ENCODE measurements around the gene TAS1R3. TPM values are rescaled to one million over a fixed set of nuclear protein-coding genes. Genes with fewer than 3 reads are reported as not detected.

TAS1R3 gene
- total RNA-seq, 1 donor from 2014 or later = 0.50 TPM

DNA sequence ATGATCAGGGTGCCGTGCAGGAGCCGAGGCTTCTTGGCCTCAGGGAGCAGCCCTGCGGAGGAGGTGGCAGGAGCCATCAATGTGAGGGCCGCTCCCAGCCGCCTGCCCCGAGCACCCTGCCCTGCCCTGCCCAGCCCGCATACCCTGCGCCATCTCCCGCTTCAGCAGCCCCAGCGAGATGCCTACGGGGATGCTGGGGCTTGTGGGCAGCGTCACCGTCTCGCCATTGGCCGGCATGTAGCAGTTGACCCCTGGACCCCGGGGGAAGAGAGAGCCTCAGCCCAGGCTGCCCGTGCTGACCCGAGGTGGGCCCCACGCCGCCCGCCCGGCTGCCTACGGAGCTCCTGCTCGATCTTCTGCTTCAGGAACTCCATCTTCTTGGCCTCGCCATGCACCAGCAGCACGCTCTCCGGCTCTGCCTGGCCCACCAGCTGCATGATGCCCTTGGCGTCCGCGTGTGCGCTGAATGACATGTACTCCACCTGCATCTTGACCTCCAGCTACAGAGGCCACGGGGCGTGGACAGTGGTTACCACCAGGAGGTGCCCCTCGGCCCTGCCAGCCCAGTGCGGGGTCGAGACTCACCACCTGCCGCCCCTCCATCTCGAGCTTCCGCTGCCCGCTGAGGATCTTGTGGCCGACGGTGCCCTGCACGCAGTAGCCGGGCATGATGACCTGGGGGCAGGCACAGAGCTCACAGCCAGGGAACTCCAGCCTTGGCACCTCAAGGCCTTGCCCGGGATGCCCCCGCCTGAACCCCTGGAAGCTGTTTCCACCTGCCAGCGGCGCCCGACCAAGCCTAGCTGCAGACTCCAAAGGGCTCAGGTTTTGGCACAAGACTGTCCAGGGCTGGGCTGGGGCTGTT, 18.4 kb upstream of the TAS1R3 start:
- no peak for DNase-seq (ENCODE audit: low read depth)
- Mint-ChIP-seq H3K4me1 (ENCODE audit: low read depth, unreplicated experiment) (peaks cover 6% of the 10 kb centered on the region), H3K9me3 (ENCODE audit: unreplicated experiment) (no peaks in the 10 kb centered on the region), H3K4me3 (ENCODE audit: unreplicated experiment) (no peak overlapping the region), H3K27me3 (ENCODE audit: low read depth, unreplicated experiment) (no peaks in the 10 kb centered on the region), H3K36me3 (ENCODE audit: low read depth, unreplicated experiment) (peaks cover 9% of the 10 kb centered on the region), H3K27ac (ENCODE audit: unreplicated experiment) (no peak overlapping the region)
- Histone ChIP-seq H3K36me3 (ENCODE audit: insufficient read depth, low read length) (peaks cover 14% of the 10 kb centered on the region), H3K27me3 (ENCODE audit: insufficient read depth, low read length) (no peaks in the 10 kb centered on the region), H3K9ac (ENCODE audit: low read length) (no peak overlapping the region), H3K27ac (ENCODE audit: low read depth, low read length) (no peak overlapping the region), H4K20me1 (ENCODE audit: insufficient read depth, low read length) (peaks cover 66% of the 10 kb centered on the region), H3K9me3 (ENCODE audit: insufficient read depth, low read depth, low read length) (no peaks in the 10 kb centered on the region), H3K4me3 (ENCODE audit: insufficient read depth, low read depth, low read length) (no peak overlapping the region), H3K4me1 (ENCODE audit: insufficient read depth, low read length) (peaks cover 11% of the 10 kb centered on the region), H3K79me2 (ENCODE audit: insufficient read depth, low read length) (peaks cover 57% of the 10 kb centered on the region), H3K4me2 (ENCODE audit: low read length) (no peak overlapping the region), H2AFZ (ENCODE audit: low read depth, low read length) (no peak overlapping the region)
- FAIRE-seq = no peak
- TF ChIP-seq EZH2 (IDR thresholded peaks at IDR 0.05; ENCODE audit: insufficient read depth, low read length) = no peak

DNA sequence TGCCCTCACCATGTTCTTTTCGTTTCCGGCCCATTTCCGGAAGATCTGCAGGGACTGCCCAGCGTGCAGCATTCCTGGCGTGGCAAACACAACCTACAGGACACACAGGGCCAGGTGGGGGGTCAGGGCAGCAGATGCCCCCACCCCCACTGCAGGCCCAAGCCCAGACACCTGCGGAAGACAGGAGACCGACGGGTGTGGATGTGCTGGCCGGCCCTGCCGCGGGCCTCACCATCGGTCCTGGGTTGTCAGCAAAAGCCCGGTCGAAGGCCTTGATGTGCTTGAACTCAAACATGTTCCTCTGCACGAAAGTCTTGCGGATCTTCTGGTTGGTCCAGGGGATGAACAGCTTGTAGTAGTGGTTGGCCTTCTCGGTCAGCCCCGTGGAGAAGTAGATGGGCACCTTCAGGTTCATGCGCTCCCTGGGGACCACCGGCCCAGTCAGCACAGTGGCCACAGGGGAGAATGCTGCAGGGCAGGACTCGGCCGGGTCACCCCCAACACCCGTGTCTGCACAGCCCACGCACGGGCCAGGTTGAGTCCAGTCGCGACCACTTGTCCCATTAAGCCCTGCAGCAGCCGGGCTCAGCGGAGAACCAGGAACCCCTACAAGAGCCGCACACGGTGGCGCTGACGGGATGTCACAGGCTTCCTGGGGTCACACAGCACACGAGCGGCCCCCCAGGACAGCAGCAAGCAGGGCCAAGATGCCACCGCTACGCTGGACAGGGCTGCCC, 17.4 kb upstream of the TAS1R3 start:
- Histone ChIP-seq H3K4me3 (ENCODE audit: insufficient read depth, low read depth, low read length) (no peak overlapping the region), H2AFZ (ENCODE audit: low read depth, low read length) (no peak overlapping the region), H4K20me1 (ENCODE audit: insufficient read depth, low read length) (peaks cover 71% of the 10 kb centered on the region), H3K4me2 (ENCODE audit: low read length) (no peak overlapping the region), H3K36me3 (ENCODE audit: insufficient read depth, low read length) (peaks cover 14% of the 10 kb centered on the region), H3K79me2 (ENCODE audit: insufficient read depth, low read length) (peaks cover 59% of the 10 kb centered on the region), H3K9ac (ENCODE audit: low read length) (no peak overlapping the region), H3K27ac (ENCODE audit: low read depth, low read length) (no peak overlapping the region), H3K27me3 (ENCODE audit: insufficient read depth, low read length) (no peaks in the 10 kb centered on the region), H3K9me3 (ENCODE audit: insufficient read depth, low read depth, low read length) (no peaks in the 10 kb centered on the region), H3K4me1 (ENCODE audit: insufficient read depth, low read length) (peaks cover 21% of the 10 kb centered on the region)
- Mint-ChIP-seq H3K9me3 (ENCODE audit: unreplicated experiment) (no peaks in the 10 kb centered on the region), H3K27me3 (ENCODE audit: low read depth, unreplicated experiment) (no peaks in the 10 kb centered on the region), H3K36me3 (ENCODE audit: low read depth, unreplicated experiment) (peaks cover 9% of the 10 kb centered on the region), H3K4me1 (ENCODE audit: low read depth, unreplicated experiment) (peaks cover 13% of the 10 kb centered on the region), H3K27ac (ENCODE audit: unreplicated experiment) (peak overlapping the region; percentile 18), H3K4me3 (ENCODE audit: unreplicated experiment) (peak overlapping the region; percentile 54)
- no peak for FAIRE-seq
- TF ChIP-seq, protein P1, sequence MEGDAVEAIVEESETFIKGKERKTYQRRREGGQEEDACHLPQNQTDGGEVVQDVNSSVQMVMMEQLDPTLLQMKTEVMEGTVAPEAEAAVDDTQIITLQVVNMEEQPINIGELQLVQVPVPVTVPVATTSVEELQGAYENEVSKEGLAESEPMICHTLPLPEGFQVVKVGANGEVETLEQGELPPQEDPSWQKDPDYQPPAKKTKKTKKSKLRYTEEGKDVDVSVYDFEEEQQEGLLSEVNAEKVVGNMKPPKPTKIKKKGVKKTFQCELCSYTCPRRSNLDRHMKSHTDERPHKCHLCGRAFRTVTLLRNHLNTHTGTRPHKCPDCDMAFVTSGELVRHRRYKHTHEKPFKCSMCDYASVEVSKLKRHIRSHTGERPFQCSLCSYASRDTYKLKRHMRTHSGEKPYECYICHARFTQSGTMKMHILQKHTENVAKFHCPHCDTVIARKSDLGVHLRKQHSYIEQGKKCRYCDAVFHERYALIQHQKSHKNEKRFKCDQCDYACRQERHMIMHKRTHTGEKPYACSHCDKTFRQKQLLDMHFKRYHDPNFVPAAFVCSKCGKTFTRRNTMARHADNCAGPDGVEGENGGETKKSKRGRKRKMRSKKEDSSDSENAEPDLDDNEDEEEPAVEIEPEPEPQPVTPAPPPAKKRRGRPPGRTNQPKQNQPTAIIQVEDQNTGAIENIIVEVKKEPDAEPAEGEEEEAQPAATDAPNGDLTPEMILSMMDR (IDR thresholded peaks at IDR 0.05; ENCODE audit: insufficient read depth, low read depth, low read length) = no peak
- no peak for TF ChIP-seq EZH2 (IDR thresholded peaks at IDR 0.05; ENCODE audit: insufficient read depth, low read length)
- DNase-seq (ENCODE audit: low read depth) = no peak

DNA sequence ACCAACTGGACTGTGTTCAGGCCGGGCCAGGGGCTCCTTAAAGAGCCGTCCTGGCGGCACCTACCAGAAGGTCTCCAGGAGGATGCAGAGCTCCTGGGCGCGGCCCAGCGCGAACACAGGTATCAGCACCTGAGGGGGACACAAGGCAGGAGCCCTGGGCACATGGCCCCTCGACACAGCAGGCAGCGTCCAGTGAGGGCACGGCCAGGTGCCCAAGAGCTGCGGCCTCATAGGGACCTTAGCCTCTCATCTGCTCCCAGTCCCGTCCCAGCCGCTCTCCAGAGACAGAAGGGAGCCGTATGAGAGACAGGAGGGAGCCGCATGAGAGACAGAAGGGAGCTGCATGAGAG, 16.9 kb upstream of the TAS1R3 start:
- peaks cover 14% of the 10 kb centered on the region for H3K4me1 Mint-ChIP-seq (ENCODE audit: low read depth, unreplicated experiment)
- Histone ChIP-seq H4K20me1 (ENCODE audit: insufficient read depth, low read length) (peaks cover 77% of the 10 kb centered on the region), H3K4me2 (ENCODE audit: low read length) (no peak overlapping the region), H2AFZ (ENCODE audit: low read depth, low read length) (no peak overlapping the region), H3K36me3 (ENCODE audit: insufficient read depth, low read length) (peaks cover 14% of the 10 kb centered on the region), H3K4me3 (ENCODE audit: insufficient read depth, low read depth, low read length) (no peak overlapping the region), H3K9me3 (ENCODE audit: insufficient read depth, low read depth, low read length) (no peaks in the 10 kb centered on the region), H3K79me2 (ENCODE audit: insufficient read depth, low read length) (peaks cover 59% of the 10 kb centered on the region), H3K9ac (ENCODE audit: low read length) (no peak overlapping the region), H3K4me1 (ENCODE audit: insufficient read depth, low read length) (peaks cover 18% of the 10 kb centered on the region), H3K27ac (ENCODE audit: low read depth, low read length) (no peak overlapping the region), H3K27me3 (ENCODE audit: insufficient read depth, low read length) (no peaks in the 10 kb centered on the region)
- TF ChIP-seq, protein P1 (IDR thresholded peaks at IDR 0.05; ENCODE audit: insufficient read depth, low read depth, low read length) = no peak
- H3K36me3 Mint-ChIP-seq (ENCODE audit: low read depth, unreplicated experiment) = peaks cover 11% of the 10 kb centered on the region
- no peak overlapping the region for H3K27ac Mint-ChIP-seq (ENCODE audit: unreplicated experiment)
- FAIRE-seq (no peak), DNase-seq (ENCODE audit: low read depth) (no peak)
- no peak overlapping the region for H3K4me3 Mint-ChIP-seq (ENCODE audit: unreplicated experiment)
- no peaks in the 10 kb centered on the region for H3K9me3 Mint-ChIP-seq (ENCODE audit: unreplicated experiment)
- H3K27me3 Mint-ChIP-seq (ENCODE audit: low read depth, unreplicated experiment) = no peaks in the 10 kb centered on the region

All from astrocyte (in vitro differentiated cells and primary cell).